HepG2 (cell line): ENCODE data around the gene UBC. TPM values are rescaled to one million over a fixed set of nuclear protein-coding genes. Genes with fewer than 3 reads are reported as not detected.

Experiments used
- ATAC-seq: fragments of 200-7000 bp; cut with Tn5 transposase; 3 replicates; pipeline ENCODE4 v1.9.1; 2020; ENCODE audit warnings: mild to moderate bottlenecking, moderate library complexity
- BruUV-seq: library from RNA; stranded (reverse); fragments of 400-500 nt; replicated peaks from 2 replicates; lab custom pipeline; 2021; lab: Mats Ljungman, UMichigan
- CTCF ChIA-PET: fragments of 300-600 bp; formaldehyde crosslinking; extraction: SDS; loops from one replicate; lab custom pipeline; 2021; ENCODE audit warnings: low total read pairs, inconsistent platforms, low intra/inter-chr PET ratio; lab: Yijun Ruan, JAX
- POLR2A ChIA-PET: fragments of 350-600 bp; sonication (Branson Sonifier 250); formaldehyde crosslinking; loops from one replicate; lab custom pipeline; 2020; ENCODE audit warnings: antibody characterized with exemption, inconsistent platforms; lab: Yijun Ruan, JAX
- DNase-seq: peaks from one replicate; pipeline ENCODE4 v3.0.0-alpha.2; 2015; ENCODE audit warnings: low spot score
- FAIRE-seq: peaks from 3 replicates; lab custom pipeline; 2011; peaks lifted over from hg19 to GRCh38; lab: Jason Lieb, UNC
- H2AFZ ChIP-seq: one replicate; pipeline ENCODE4 v1.6.1; 2011; ENCODE audit warnings: low read length, inconsistent platforms
- H3K27ac ChIP-seq: fragments of 300-600 bp; 3 replicates; pipeline ENCODE4 v1.8.0; 2011; ENCODE audit warnings: mixed run types, mild to moderate bottlenecking, mixed read lengths, low read length, inconsistent platforms; ENCODE audit not compliant: insufficient read depth; ENCODE audit errors: extremely low read length
- H3K27me3 ChIP-seq, 2 experiments: fragments of 200-600 bp in 1 of 2; 2 replicates in 1 of 2; 3 replicates in 1 of 2; pipeline versions ENCODE4 v1.6.0 to v1.8.0; 2011; ENCODE audit warnings: low read length in 2 of 2, mild to moderate bottlenecking in 2 of 2, moderate library complexity in 2 of 2, inconsistent platforms in 1 of 2; ENCODE audit not compliant: insufficient read depth in 2 of 2, control insufficient read depth in 1 of 2
- H3K36me3 ChIP-seq, 2 experiments: fragments of 200-600 bp in 1 of 2; replicated peaks in 1 of 2; 2 replicates in 1 of 2; 3 replicates in 1 of 2; pipeline versions ENCODE4 v1.5.1 to v1.8.0; 2011; ENCODE audit warnings: low read length in 2 of 2, inconsistent platforms in 1 of 2; ENCODE audit not compliant: insufficient read depth in 2 of 2, control insufficient read depth in 1 of 2
- H3K4me1 ChIP-seq: 2 replicates; pipeline ENCODE4 v1.5.1; 2012; ENCODE audit warnings: low read length, inconsistent platforms; ENCODE audit not compliant: insufficient read depth
- H3K4me2 ChIP-seq: 2 replicates; pipeline ENCODE4 v1.6.0; 2011; ENCODE audit warnings: low read depth, low read length, inconsistent platforms
- H3K4me3 ChIP-seq, 3 experiments: fragments of 200-600 bp in 1 of 3; sonication (generic), shearing (Covaris generic) in 1 of 3; replicated peaks in 1 of 3; 2 replicates each; pipeline ENCODE4 v1.5.1; 2011 to 2016; ENCODE audit warnings: low read length in 3 of 3, inconsistent platforms in 2 of 3, low read depth in 2 of 3, mild to moderate bottlenecking in 2 of 3, control low read depth in 1 of 3, mixed read lengths in 1 of 3; ENCODE audit not compliant: insufficient read depth in 1 of 3
- H3K79me2 ChIP-seq: one replicate; pipeline ENCODE4 v1.6.1; 2011; ENCODE audit warnings: low read length, inconsistent platforms; ENCODE audit not compliant: insufficient read depth
- H3K9ac ChIP-seq: 2 replicates; pipeline ENCODE4 v1.6.0; 2011; ENCODE audit warnings: mild to moderate bottlenecking, low read depth, low read length, inconsistent platforms; ENCODE audit not compliant: insufficient read depth
- H3K9me3 ChIP-seq: 2 replicates; pipeline ENCODE4 v1.5.1; 2012; ENCODE audit warnings: mild to moderate bottlenecking, low read length
- H4K20me1 ChIP-seq: 2 replicates; pipeline ENCODE4 v1.6.0; 2011; ENCODE audit warnings: inconsistent platforms, mild to moderate bottlenecking, low read length, moderate library complexity; ENCODE audit not compliant: insufficient read depth
- EZH2 ChIP-seq: conservative IDR thresholded peaks from 2 replicates; pipeline ENCODE4 v1.6.1; 2012; ENCODE audit warnings: mild to moderate bottlenecking, low read depth, low read length, moderate library complexity
- HIC2 ChIP-seq: sonication (generic); formaldehyde crosslinking; IDR thresholded peaks from 2 replicates; pipeline ENCODE4 v1.9.0; 2022; ENCODE audit warnings: low read depth, missing genetic modification reagents
- HNRNPL ChIP-seq: fragments of 200-400 bp; formaldehyde crosslinking; IDR thresholded peaks from 2 replicates; pipeline ENCODE4 v1.6.1; 2017; ENCODE audit warnings: mild to moderate bottlenecking, low read depth, low read length
- MAX ChIP-seq: IDR thresholded peaks from 2 replicates; pipeline ENCODE4 v1.6.1; 2012; ENCODE audit warnings: inconsistent platforms
- MTA3 ChIP-seq: sonication (generic); formaldehyde crosslinking; IDR thresholded peaks from 2 replicates; pipeline ENCODE4 v1.4.0; 2020; ENCODE audit warnings: missing genetic modification reagents
- POLR2AphosphoS5 ChIP-seq: IDR thresholded peaks from 2 replicates; pipeline ENCODE4 v1.6.1; 2012; ENCODE audit warnings: low read depth, low read length
- ZNF121 ChIP-seq: sonication (generic); formaldehyde crosslinking; IDR thresholded peaks from 2 replicates; pipeline ENCODE4 v1.5.0; 2020; ENCODE audit warnings: mild to moderate bottlenecking, missing genetic modification reagents
- ZNF687 ChIP-seq: sonication (generic); formaldehyde crosslinking; IDR thresholded peaks from 2 replicates; pipeline ENCODE4 v1.5.1; 2020; ENCODE audit warnings: mild to moderate bottlenecking, missing genetic modification reagents, moderate library complexity
- ZNF768 ChIP-seq: sonication (generic); formaldehyde crosslinking; IDR thresholded peaks from 2 replicates; pipeline ENCODE4 v1.4.0; 2020; ENCODE audit warnings: missing genetic modification reagents
- WGBS: methylation state at CpG from one replicate; pipeline ENCODE4 v1.1.6; 2017; ENCODE audit warnings: low lambda C conversion rate; 5-methylcytosine and 5-hydroxymethylcytosine counted together
- in situ Hi-C: cut with HindIII; loops from 2 replicates; pipeline ENCODE4 v1.10.0; 2017; ENCODE audit warnings: low pct_unique_long_range_greater_than_20kb; ENCODE audit not compliant: extremely low pct_ligation_motif_present
- intact Hi-C: fragments of 100-400 bp; cut with micrococcal nuclease; formaldehyde crosslinking; loops from one replicate; pipeline ENCODE4 v1.10.0; 2022; ENCODE audit not compliant: unreplicated experiment
- polyA plus RNA-seq, 8 experiments: library from polyadenylated mRNA; depleted of rRNA in 3 of 8; stranded (reverse) in 7 of 8; unstranded in 1 of 8; fragments of >200 nt; fragmentation: Illumina TruSeq in 4 of 8; extraction: Trizol in 4 of 8; gene quantifications; 2 replicates each; pipeline versions ENCODE4 v1.2.1 to v1.2.3, GENCODE V29; 2011 to 2016; ENCODE audit warnings: low read depth in 4 of 8, missing spikeins in 1 of 8, mixed read lengths in 1 of 8; ENCODE audit not compliant: insufficient read depth in 1 of 8
- total RNA-seq, 5 experiments: library from RNA; depleted of rRNA; stranded (reverse); fragments of >200 nt; fragmentation: Illumina TruSeq; extraction: Trizol; gene quantifications; 2 replicates each; pipeline ENCODE4 v1.2.3, GENCODE V29; 2016; ENCODE audit warnings: low read depth in 1 of 5

UBC gene
- total and polyA plus RNA-seq, 2 of the 13 experiments (the other 11 are each of a cell fraction or from before 2014, with no cell fraction given), result 805 to 1,432 TPM

GRCh38 chr12:124870515-124870914 is 43.9 kb downstream of the UBC start:
- Histone ChIP-seq H3K4me2 (no peak overlapping the region), H4K20me1 (no peaks in the 10 kb centered on the region), H3K9ac (no peak overlapping the region), H3K27me3 (no peaks in the 10 kb centered on the region), H3K36me3 (no peaks in the 10 kb centered on the region), H3K79me2 (no peaks in the 10 kb centered on the region), H3K9me3 (no peaks in the 10 kb centered on the region)
- ChIA-PET POLR2A (interaction anchor here (1.5 kb wide), 1 partner anchor 33 kb away, joined by 4 read pairs; no protein-coding TSS in a partner anchor), CTCF (no interaction called here)
- no peak for ATAC-seq
- intact Hi-C loops, result no loop called here
- in situ Hi-C loops, result no loop called here
- peak; percentile 52; the same call in 1 of the 2 replicates for TF ChIP-seq ZNF121 (CRISPR knock-in tag)
- no peak for TF ChIP-seq MTA3 (CRISPR knock-in tag)
- TF ChIP-seq, all 625 proteins: peak for 1
- WGBS, result 79% methylated on average over 4 of the region's 4 CpGs
- no peak overlapping the region for H3K4me3 ChIP-seq
- BruUV-seq, result no TSS peak
- no peak overlapping the region for H3K27ac ChIP-seq
- H3K4me1 ChIP-seq, result peaks cover 85% of the 10 kb centered on the region
- H2AFZ ChIP-seq, result no peak overlapping the region
- FAIRE-seq, result no peak
- DNase-seq, result no peak

- no TSS peak for BruUV-seq
- no peak for FAIRE-seq
- CTCF ChIA-PET, result no interaction called here
- WGBS, result 78% methylated on average over 17 of the region's 17 CpGs
- no peaks in the 10 kb centered on the region for H4K20me1 ChIP-seq
- H3K36me3 ChIP-seq, result no peaks in the 10 kb centered on the region
- no peak overlapping the region for H3K9ac ChIP-seq
- TF ChIP-seq EZH2 (no peak), HIC2 (CRISPR knock-in tag) (0 out of 2 replicates have a peak, but pooled peaks have one; percentile 18), POLR2AphosphoS5 (no peak), ZNF687 (CRISPR knock-in tag) (peak; percentile 57), HNRNPL (no peak), MAX (peak; percentile 53; the same call in 1 of the 2 replicates), ZNF768 (peak; percentile 80; the same call in 1 of the 2 replicates)
- H3K4me2 ChIP-seq, result no peak overlapping the region
- no peak overlapping the region for H2AFZ ChIP-seq
- no peak for DNase-seq
- intact Hi-C loops (no loop called here), in situ Hi-C loops (no loop called here)
- no peak overlapping the region for H3K4me3 ChIP-seq
- no peaks in the 10 kb centered on the region for H3K27me3 ChIP-seq
- peaks cover 85% of the 10 kb centered on the region for H3K4me1 ChIP-seq
- no peaks in the 10 kb centered on the region for H3K9me3 ChIP-seq
- ATAC-seq, result no peak
- no peak overlapping the region for H3K27ac ChIP-seq
- POLR2A ChIA-PET, result interaction anchor here (1.5 kb wide), 1 partner anchor 31 kb away, joined by 4 read pairs; no protein-coding TSS in a partner anchor
- H3K79me2 ChIP-seq, result no peaks in the 10 kb centered on the region
Observed at GRCh38 chr12:124869059-124869665, 45.3 kb downstream of the UBC start.
